ENCODE data around the gene ATP10A. TPM values are rescaled to one million over a fixed set of nuclear protein-coding genes. Genes with fewer than 3 reads are reported as not detected.

ATP10A gene
- total RNA-seq, 4 donors from 2014 or later, result 8.4 to 19.3 (median 16.5) TPM

DNA sequence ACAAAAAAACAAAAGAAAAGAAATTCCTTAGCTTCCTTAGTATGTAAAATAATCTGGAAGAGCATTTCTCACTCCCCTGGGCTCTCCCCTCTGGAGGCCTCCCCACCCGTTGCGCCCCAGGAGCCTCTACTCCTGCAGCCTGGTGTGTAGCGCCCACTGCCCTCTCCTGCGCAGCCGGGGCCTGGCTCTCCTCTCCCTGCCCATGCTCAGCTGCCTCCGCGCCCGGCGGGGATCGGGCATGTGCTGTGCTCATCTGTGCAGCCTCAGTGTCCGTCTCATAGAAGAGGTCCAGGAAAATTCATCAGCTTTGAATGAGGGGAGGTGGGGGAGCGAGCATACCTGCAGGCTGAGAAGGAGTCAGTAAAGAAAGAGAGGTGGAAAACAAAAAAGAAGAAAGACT lies 203.9 kb downstream of the ATP10A start:
- ATAC-seq (ENCODE audit: low FRiP score), result no peak
- DNase-seq (ENCODE audit: low spot score), result no peak
- TF ChIP-seq, protein P1, sequence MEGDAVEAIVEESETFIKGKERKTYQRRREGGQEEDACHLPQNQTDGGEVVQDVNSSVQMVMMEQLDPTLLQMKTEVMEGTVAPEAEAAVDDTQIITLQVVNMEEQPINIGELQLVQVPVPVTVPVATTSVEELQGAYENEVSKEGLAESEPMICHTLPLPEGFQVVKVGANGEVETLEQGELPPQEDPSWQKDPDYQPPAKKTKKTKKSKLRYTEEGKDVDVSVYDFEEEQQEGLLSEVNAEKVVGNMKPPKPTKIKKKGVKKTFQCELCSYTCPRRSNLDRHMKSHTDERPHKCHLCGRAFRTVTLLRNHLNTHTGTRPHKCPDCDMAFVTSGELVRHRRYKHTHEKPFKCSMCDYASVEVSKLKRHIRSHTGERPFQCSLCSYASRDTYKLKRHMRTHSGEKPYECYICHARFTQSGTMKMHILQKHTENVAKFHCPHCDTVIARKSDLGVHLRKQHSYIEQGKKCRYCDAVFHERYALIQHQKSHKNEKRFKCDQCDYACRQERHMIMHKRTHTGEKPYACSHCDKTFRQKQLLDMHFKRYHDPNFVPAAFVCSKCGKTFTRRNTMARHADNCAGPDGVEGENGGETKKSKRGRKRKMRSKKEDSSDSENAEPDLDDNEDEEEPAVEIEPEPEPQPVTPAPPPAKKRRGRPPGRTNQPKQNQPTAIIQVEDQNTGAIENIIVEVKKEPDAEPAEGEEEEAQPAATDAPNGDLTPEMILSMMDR (IDR thresholded peaks at IDR 0.05), result no peak

DNA sequence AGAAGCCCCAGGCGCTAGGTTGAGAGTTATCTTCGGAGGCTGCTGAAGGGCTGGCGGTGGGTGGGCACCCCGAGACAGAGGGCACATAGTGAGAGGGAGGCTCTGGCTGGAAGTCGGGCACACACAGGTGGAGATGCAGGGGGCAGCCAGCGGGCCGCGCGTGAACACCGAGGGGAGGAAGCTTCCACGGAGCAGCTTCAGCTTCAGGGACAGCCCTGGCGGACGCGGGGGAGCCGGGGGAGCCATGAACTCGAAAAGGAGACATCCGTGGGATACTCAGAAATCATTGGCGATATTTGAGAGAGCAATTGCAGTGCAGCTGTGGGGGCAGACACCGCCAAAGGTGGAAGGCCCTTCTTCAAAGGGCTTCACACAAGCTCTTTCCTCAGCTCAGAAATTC lies 204.6 kb downstream of the ATP10A start:
- TF ChIP-seq, protein P1 (IDR thresholded peaks at IDR 0.05), result no peak
- ATAC-seq (ENCODE audit: low FRiP score), result peak; percentile 32
- DNase-seq (ENCODE audit: low spot score), result no peak

DNA sequence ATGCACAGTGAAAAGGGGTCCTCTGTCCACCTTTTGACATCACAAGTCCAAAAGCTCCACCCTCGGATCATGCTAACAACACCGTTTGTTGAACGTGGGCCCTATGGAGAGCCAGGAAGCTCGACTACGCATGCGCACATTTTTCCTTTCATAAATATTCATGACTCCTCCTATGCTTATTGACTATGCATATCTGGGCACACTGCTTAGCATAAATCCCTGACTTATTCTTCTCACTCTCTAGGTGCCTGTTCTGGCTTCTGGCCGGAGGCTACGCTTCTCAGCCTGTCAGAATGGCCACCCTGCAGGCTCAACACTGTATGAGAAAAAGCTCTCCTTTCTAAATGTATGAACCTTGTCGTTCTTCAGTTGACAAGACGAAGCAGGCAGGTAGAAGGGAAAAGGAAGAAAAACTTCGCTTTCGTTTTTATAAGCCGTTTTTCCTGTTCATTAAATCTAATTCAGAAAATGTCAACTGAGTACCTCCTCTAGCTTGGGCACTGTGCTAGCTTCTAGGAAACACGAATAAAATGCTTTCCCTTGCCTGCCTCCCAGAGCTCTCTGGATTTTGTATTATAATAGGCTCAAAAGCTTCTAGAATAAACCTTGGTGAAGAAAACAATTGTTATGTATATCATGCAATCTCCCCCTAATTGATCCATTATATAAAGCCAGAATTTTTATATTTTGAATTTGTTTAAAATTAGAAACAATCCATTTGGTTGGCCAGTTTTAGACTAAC lies 207.7 kb downstream of the ATP10A start:
- ATAC-seq (ENCODE audit: low FRiP score) (no peak), DNase-seq (ENCODE audit: low spot score) (no peak)
- TF ChIP-seq, protein P1 (IDR thresholded peaks at IDR 0.05), result no peak

DNA sequence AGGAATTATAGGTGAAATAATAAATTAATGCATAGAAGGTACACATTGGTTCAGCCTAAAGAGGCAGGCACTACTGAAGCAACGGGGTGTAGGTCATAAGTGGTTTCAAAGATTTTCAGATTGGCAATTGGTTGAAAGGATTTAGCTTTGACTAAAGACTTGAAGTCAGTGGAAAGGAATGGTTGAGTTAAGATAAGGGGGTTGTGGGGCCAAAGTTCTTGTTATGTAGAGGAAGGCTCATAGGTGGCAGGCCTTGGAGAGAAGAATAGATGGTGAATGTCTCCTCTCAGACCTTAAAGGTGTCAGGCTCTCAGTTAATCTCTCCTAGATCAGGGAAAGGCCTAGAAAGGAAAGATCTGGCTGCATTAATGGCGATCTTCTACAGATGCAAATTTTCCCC lies 209.8 kb downstream of the ATP10A start:
- no peak for DNase-seq (ENCODE audit: low spot score)
- TF ChIP-seq, protein P1 (IDR thresholded peaks at IDR 0.05), result no peak
- ATAC-seq (ENCODE audit: low FRiP score), result no peak

DNA sequence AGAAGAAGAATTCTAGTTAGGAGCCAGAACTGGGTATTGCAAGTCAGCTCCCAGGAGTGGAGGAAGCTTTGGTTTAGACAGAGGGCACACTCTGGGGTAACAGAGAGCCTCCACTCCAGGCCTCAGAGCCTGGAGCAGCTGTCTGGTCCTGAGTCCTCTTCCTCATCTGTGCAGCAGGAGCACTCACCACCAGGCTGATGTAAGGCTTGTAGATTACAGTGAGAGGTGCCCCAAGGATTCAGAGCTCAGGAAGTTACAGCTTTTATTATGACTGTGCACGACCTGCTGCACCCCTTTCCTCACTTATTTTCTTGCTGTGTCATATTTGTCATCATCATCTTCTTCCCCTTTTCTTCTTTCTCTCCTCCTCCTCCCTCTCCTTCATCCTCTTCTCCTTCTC lies 210.4 kb downstream of the ATP10A start:
- no peak for ATAC-seq (ENCODE audit: low FRiP score)
- TF ChIP-seq, protein P1 (IDR thresholded peaks at IDR 0.05), result no peak
- DNase-seq (ENCODE audit: low spot score), result no peak

DNA sequence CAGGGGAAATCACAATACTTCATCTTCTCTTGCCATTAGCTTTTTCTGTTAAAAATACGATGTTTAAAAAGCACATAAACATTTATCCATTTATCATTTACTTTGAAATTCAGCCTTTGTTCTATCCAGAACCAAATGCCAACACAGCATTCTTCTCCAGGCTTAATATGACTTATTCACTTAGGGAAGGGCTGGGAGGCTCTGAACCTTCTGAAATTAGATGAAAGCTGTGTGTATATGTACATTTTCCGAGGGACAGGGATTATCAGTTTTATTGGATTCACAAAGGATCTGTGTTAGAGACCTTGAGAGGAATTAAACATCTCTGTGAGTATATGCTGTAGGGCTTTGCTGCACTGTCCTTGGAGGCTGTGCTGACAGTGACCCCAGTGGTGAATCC lies 213.7 kb downstream of the ATP10A start:
- TF ChIP-seq, protein P1 (IDR thresholded peaks at IDR 0.05), result no peak
- ATAC-seq (ENCODE audit: low FRiP score) (no peak), DNase-seq (ENCODE audit: low spot score) (no peak)

- TF ChIP-seq, protein P1 (IDR thresholded peaks at IDR 0.05), result no peak
- ATAC-seq (ENCODE audit: low FRiP score), result no peak
- no peak for DNase-seq (ENCODE audit: low spot score)
These were observed 220.0 kb downstream of the ATP10A start for GRCh38 chr15:25643120-25643519.
